Neural cell (in vitro differentiated cells): ENCODE data around the gene HLCS. TPM values are rescaled to one million over a fixed set of nuclear protein-coding genes. Genes with fewer than 3 reads are reported as not detected.
"Not testable (repeated sequence)": the region's sequence is repeated elsewhere in the genome, so short reads cannot be mapped to it uniquely, and the experiment has no call there.

Experiments used
- H2AFZ ChIP-seq: fragments of 200-600, 300-800 bp; sonication (generic), shearing (Covaris generic); 2 replicates; pipeline ENCODE4 v1.6.0; 2014; ENCODE audit warnings: low read depth, mild to moderate bottlenecking, antibody characterized with exemption, low read length, moderate library complexity
- H3F3A ChIP-seq: fragments of 200-600 bp; shearing (Covaris generic); 2 replicates; pipeline ENCODE4 v1.6.1; 2016; ENCODE audit warnings: mild to moderate bottlenecking, moderate library complexity, mixed read lengths, antibody characterized with exemption, low read length; ENCODE audit not compliant: insufficient read depth, poor library complexity, severe bottlenecking
- H3K27ac ChIP-seq: fragments of 200-600, 300-800 bp; sonication (generic), shearing (Covaris generic); 2 replicates; pipeline ENCODE4 v1.5.1; 2014; ENCODE audit warnings: mild to moderate bottlenecking, low read length, moderate library complexity
- H3K27me3 ChIP-seq: fragments of 300-800, 200-600 bp; sonication (generic), shearing (Covaris generic); 2 replicates; pipeline ENCODE4 v1.6.0; 2014; ENCODE audit warnings: mild to moderate bottlenecking, low read depth, low read length, moderate library complexity; ENCODE audit not compliant: insufficient read depth
- H3K36me3 ChIP-seq: fragments of 300-800, 200-600 bp; sonication (generic), shearing (Covaris generic); 2 replicates; pipeline ENCODE4 v1.5.1; 2014; ENCODE audit warnings: mild to moderate bottlenecking, antibody characterized with exemption, low read length, moderate library complexity; ENCODE audit not compliant: insufficient read depth
- H3K4me2 ChIP-seq: fragments of 300-800, 200-600 bp; sonication (generic), shearing (Covaris generic); 2 replicates; pipeline ENCODE4 v1.6.0; 2014; ENCODE audit warnings: mild to moderate bottlenecking, low read length
- H3K4me3 ChIP-seq: fragments of 300-800, 200-600 bp; sonication (generic), shearing (Covaris generic); 2 replicates; pipeline ENCODE4 v1.5.1; 2014; ENCODE audit warnings: mild to moderate bottlenecking, low read length, moderate library complexity
- H3K79me2 ChIP-seq: fragments of 200-600 bp; shearing (Covaris generic); replicated peaks from 2 replicates; pipeline ENCODE4 v1.6.0; 2014; ENCODE audit warnings: mild to moderate bottlenecking, low read length, moderate library complexity; ENCODE audit not compliant: insufficient read depth
- H3K9ac ChIP-seq: fragments of 300-800, 200-600 bp; sonication (generic), shearing (Covaris generic); 2 replicates; pipeline ENCODE4 v1.6.1; 2016; ENCODE audit warnings: mild to moderate bottlenecking, low read length, mixed read lengths
- H3K9me2 ChIP-seq: fragments of 200-600 bp; shearing (Covaris generic); 2 replicates; pipeline ENCODE4 v1.6.1; 2016; ENCODE audit warnings: mild to moderate bottlenecking, low read length, mixed read lengths; ENCODE audit not compliant: insufficient read depth
- H3K9me3 ChIP-seq: fragments of 200-600, 300-800 bp; sonication (generic), shearing (Covaris generic); 2 replicates; pipeline ENCODE4 v1.6.1; 2016; ENCODE audit warnings: mild to moderate bottlenecking, mixed run types, low read length, moderate library complexity, mixed read lengths
- H4K20me1 ChIP-seq: fragments of 200-600 bp; shearing (Covaris generic); 2 replicates; pipeline ENCODE4 v1.6.1; 2016; ENCODE audit warnings: mild to moderate bottlenecking, mixed run types; ENCODE audit not compliant: insufficient read depth
- CTCF ChIP-seq: fragments of 450-650 bp; IDR thresholded peaks from 2 replicates; pipeline ENCODE4 v1.5.1; 2014; ENCODE audit warnings: antibody characterized with exemption, mild to moderate bottlenecking, moderate library complexity; ENCODE audit not compliant: poor library complexity, severe bottlenecking
- EP300 ChIP-seq: fragments of 450-650 bp; conservative IDR thresholded peaks from 2 replicates; pipeline ENCODE4 v1.6.1; 2014; ENCODE audit warnings: antibody characterized with exemption, mild to moderate bottlenecking, moderate library complexity; ENCODE audit not compliant: poor library complexity, severe bottlenecking
- EZH2 ChIP-seq: fragments of 200-600, 300-800 bp; shearing (Covaris generic), sonication (generic); IDR thresholded peaks from 2 replicates; pipeline ENCODE4 v1.6.1; 2014; ENCODE audit warnings: antibody characterized with exemption, low read length, borderline replicate concordance, mild to moderate bottlenecking; ENCODE audit not compliant: insufficient read depth, poor library complexity, severe bottlenecking
- MXI1 ChIP-seq: fragments of 450-650 bp; conservative IDR thresholded peaks from 2 replicates; pipeline ENCODE4 v1.6.1; 2014; ENCODE audit warnings: antibody characterized with exemption, mild to moderate bottlenecking; ENCODE audit not compliant: poor library complexity, severe bottlenecking
- POLR2AphosphoS5 ChIP-seq: IDR thresholded peaks from 2 replicates; pipeline ENCODE4 v1.6.1; 2012
- RAD21 ChIP-seq: fragments of 450-650 bp; conservative IDR thresholded peaks from 2 replicates; pipeline ENCODE4 v1.6.1; 2014; ENCODE audit warnings: antibody characterized with exemption, mild to moderate bottlenecking, moderate library complexity
- SMC3 ChIP-seq: fragments of 450-650 bp; conservative IDR thresholded peaks from 2 replicates; pipeline ENCODE4 v1.6.1; 2014; ENCODE audit warnings: antibody characterized with exemption, mild to moderate bottlenecking, moderate library complexity; ENCODE audit not compliant: poor library complexity
- TAF1 ChIP-seq: IDR thresholded peaks from 2 replicates; pipeline ENCODE4 v1.6.1; 2012; ENCODE audit warnings: low read depth
- polyA plus RNA-seq: library from polyadenylated mRNA; depleted of rRNA; stranded (reverse); fragments of >200 nt; gene quantifications from 2 replicates; pipeline ENCODE4 v1.2.3, GENCODE V29; 2014
- TF ChIP-seq, protein P1 (sequence below): IDR thresholded peaks from 2 replicates; pipeline ENCODE4 v1.6.1; 2012; ENCODE audit warnings: borderline replicate concordance

HLCS gene
- polyA plus RNA-seq, 1 donor from 2014 or later, result 12.1 TPM

DNA sequence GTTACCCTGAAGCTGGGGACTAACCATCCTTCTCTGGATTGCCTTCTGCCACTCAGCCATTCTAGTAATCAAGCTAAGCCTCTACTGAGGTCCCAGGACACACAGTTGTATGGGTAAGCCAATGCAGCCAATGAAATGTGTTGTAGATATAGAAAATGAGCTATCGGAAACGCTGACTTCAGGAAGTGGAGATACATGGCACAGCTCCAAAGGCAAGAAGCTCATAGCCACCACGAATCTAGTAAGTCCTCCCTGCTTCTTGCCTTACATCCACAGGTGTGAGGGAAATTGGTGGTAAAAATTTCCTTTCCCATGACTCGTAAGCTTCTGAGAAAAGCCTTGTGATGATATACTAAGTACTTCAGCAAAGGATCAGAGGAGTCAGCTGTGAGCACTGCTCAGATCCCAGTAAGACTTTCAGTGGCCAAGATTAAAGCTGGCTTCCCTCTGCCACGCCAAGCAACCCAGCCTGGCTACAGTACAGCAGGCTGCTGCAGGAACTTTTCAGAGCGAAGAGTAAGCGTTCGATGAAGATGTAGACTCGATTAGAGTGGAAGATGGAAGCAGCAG lies 149.8 kb downstream of the HLCS start:
- no peak for TF ChIP-seq EZH2
- no peak for TF ChIP-seq MXI1
- no peak for TF ChIP-seq EP300
- TF ChIP-seq TAF1, result no peak
- TF ChIP-seq POLR2AphosphoS5, result no peak
- TF ChIP-seq, protein P1, sequence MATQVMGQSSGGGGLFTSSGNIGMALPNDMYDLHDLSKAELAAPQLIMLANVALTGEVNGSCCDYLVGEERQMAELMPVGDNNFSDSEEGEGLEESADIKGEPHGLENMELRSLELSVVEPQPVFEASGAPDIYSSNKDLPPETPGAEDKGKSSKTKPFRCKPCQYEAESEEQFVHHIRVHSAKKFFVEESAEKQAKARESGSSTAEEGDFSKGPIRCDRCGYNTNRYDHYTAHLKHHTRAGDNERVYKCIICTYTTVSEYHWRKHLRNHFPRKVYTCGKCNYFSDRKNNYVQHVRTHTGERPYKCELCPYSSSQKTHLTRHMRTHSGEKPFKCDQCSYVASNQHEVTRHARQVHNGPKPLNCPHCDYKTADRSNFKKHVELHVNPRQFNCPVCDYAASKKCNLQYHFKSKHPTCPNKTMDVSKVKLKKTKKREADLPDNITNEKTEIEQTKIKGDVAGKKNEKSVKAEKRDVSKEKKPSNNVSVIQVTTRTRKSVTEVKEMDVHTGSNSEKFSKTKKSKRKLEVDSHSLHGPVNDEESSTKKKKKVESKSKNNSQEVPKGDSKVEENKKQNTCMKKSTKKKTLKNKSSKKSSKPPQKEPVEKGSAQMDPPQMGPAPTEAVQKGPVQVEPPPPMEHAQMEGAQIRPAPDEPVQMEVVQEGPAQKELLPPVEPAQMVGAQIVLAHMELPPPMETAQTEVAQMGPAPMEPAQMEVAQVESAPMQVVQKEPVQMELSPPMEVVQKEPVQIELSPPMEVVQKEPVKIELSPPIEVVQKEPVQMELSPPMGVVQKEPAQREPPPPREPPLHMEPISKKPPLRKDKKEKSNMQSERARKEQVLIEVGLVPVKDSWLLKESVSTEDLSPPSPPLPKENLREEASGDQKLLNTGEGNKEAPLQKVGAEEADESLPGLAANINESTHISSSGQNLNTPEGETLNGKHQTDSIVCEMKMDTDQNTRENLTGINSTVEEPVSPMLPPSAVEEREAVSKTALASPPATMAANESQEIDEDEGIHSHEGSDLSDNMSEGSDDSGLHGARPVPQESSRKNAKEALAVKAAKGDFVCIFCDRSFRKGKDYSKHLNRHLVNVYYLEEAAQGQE, result no peak
- no peak for TF ChIP-seq RAD21
- TF ChIP-seq SMC3, result no peak
- TF ChIP-seq CTCF, result no peak
- no peak overlapping the region for H3K4me2 ChIP-seq

GRCh38 chr21:36816026-36816425 lies 150.4 kb downstream of the HLCS start:
- H4K20me1 ChIP-seq, result not testable (repeated sequence)
- peaks cover 75% of the 10 kb centered on the region for H3K27me3 ChIP-seq

More for the DNA sequence above, 149.8 kb downstream of the HLCS start:
- Histone ChIP-seq H3K4me3 (no peak overlapping the region), H3F3A (no peaks in the 10 kb centered on the region), H3K36me3 (no peaks in the 10 kb centered on the region), H2AFZ (no peak overlapping the region), H3K79me2 (no peaks in the 10 kb centered on the region), H3K9ac (no peak overlapping the region), H3K27me3 (peaks cover 78% of the 10 kb centered on the region), H4K20me1 (no peaks in the 10 kb centered on the region), H3K9me2 (no peaks in the 10 kb centered on the region), H3K27ac (no peak overlapping the region), H3K9me3 (no peaks in the 10 kb centered on the region)

DNA sequence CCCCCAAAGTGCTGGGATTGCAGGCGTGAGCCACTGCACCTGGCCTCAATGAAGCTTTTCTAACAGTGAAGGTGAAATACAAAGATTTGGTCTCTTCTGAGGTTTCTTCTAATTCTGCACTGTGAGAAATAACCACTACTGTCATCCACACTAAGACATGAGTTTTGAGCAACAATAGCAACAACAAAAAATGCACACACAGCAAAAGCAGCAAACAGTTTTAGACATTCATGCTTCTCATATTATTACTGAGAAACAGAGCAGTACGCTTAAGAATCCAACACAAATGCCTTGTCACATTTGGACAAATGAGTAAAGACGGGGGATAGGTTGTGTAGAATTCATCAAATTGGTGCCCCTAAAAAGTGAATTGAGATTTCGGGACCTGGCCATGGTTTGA lies 151.2 kb downstream of the HLCS start:
- no peak overlapping the region for H3K4me3 ChIP-seq
- no peaks in the 10 kb centered on the region for H3K79me2 ChIP-seq
- H3K36me3 ChIP-seq, result no peaks in the 10 kb centered on the region
- no peak overlapping the region for H2AFZ ChIP-seq
- no peak overlapping the region for H3K4me2 ChIP-seq
- H3K27me3 ChIP-seq, result peaks cover 68% of the 10 kb centered on the region
- no peaks in the 10 kb centered on the region for H4K20me1 ChIP-seq
- no peak overlapping the region for H3K27ac ChIP-seq
- TF ChIP-seq EZH2 (no peak), MXI1 (no peak), SMC3 (no peak), CTCF (no peak), EP300 (no peak), TAF1 (no peak), POLR2AphosphoS5 (no peak), RAD21 (no peak)
- TF ChIP-seq, protein P1, result no peak
- no peaks in the 10 kb centered on the region for H3F3A ChIP-seq
- H3K9me3 ChIP-seq, result no peaks in the 10 kb centered on the region
- H3K9ac ChIP-seq, result no peak overlapping the region
- H3K9me2 ChIP-seq, result no peaks in the 10 kb centered on the region

More at GRCh38 chr21:36816026-36816425, 150.4 kb downstream of the HLCS start:
- H3F3A ChIP-seq, H3K27ac ChIP-seq, H3K9ac ChIP-seq, H2AFZ ChIP-seq, H3K36me3 ChIP-seq, H3K4me2 ChIP-seq, H3K4me3 ChIP-seq, H3K79me2 ChIP-seq, H3K9me2 ChIP-seq, H3K9me3 ChIP-seq: not testable (repeated sequence)
